Measurements from ENCODE around the gene LMBRD1.
A peak's percentile ranks its signal among the peaks of the same experiment; 100 is the strongest.

The LMBRD1 gene

DNA sequence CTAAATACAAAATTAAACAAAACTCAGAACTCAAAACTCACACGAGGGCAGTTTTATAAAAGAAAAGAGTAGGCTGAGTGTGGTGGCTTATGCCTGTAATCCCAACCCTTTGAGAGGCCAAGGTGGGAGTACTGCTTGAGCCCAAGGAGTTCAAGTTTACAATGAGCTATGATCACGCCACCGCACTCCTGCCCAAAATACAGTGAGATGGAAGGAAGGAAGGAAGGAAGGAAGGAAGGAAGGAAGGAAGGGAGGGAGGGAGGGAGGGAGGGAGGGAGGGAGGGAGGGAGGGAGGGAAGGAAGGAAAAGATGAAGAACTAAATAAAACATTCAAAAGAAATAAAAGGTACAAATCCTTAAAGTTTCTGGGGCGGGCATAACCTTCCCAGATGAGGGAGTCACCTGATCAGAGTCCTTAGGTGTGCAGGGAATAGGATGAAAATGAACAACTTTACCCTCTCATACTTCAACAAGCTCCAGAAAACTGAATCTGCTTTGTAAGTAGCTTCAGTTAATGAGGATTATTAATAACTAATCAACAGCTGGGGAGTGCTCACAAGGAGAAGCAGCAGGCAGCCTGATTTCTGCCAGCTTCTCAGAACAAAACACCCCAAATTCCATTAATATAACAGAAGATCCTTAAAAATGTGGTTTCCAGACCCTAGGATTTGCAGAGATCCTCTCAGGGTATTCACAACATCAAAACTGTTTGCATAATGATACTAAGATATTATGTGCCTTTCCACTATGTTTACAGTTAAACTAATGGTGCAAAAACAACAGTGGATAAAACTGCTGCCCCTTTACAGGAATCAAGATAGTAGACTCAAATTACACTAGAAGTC is 21.8 kb downstream of the LMBRD1 start:
- DNase-seq (no peak), ATAC-seq (ENCODE audit: insufficient read depth, low read depth) (no peak)
- Histone ChIP-seq H3K4me3 (ENCODE audit: low read depth in 1 of 2, low read length in 2 of 2) (no peak overlapping the region), H3K27ac (ENCODE audit: low read length) (no peak overlapping the region), H3K9me3 (ENCODE audit: insufficient read depth, low read length, severe bottlenecking) (no peaks in the 10 kb centered on the region), H3K4me2 (ENCODE audit: insufficient read depth, low read length) (no peak overlapping the region), H3K36me3 (ENCODE audit: insufficient read depth, low read length) (peaks cover 16% of the 10 kb centered on the region; the same call in 1 of the 2 replicates), H2AFZ (ENCODE audit: low read depth, low read length) (no peak overlapping the region), H3K27me3 (ENCODE audit: insufficient read depth, low read length, poor library complexity) (no peaks in the 10 kb centered on the region), H3K4me1 (ENCODE audit: insufficient read depth, low read length) (no peaks in the 10 kb centered on the region), H4K20me1 (ENCODE audit: insufficient read depth, low read length) (no peaks in the 10 kb centered on the region), H3K9ac (ENCODE audit: low read depth, low read length) (no peak overlapping the region), H3K79me2 (ENCODE audit: insufficient read depth, low read length) (peaks cover 5% of the 10 kb centered on the region)
- TF ChIP-seq, protein P1, sequence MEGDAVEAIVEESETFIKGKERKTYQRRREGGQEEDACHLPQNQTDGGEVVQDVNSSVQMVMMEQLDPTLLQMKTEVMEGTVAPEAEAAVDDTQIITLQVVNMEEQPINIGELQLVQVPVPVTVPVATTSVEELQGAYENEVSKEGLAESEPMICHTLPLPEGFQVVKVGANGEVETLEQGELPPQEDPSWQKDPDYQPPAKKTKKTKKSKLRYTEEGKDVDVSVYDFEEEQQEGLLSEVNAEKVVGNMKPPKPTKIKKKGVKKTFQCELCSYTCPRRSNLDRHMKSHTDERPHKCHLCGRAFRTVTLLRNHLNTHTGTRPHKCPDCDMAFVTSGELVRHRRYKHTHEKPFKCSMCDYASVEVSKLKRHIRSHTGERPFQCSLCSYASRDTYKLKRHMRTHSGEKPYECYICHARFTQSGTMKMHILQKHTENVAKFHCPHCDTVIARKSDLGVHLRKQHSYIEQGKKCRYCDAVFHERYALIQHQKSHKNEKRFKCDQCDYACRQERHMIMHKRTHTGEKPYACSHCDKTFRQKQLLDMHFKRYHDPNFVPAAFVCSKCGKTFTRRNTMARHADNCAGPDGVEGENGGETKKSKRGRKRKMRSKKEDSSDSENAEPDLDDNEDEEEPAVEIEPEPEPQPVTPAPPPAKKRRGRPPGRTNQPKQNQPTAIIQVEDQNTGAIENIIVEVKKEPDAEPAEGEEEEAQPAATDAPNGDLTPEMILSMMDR (IDR thresholded peaks at IDR 0.05; ENCODE audit: borderline replicate concordance, extremely low read depth, low read length, poor library complexity, severe bottlenecking) = no peak
- no peak for TF ChIP-seq EZH2 (IDR thresholded peaks at IDR 0.05; ENCODE audit: borderline replicate concordance, low read depth, low read length, severe bottlenecking)

DNA sequence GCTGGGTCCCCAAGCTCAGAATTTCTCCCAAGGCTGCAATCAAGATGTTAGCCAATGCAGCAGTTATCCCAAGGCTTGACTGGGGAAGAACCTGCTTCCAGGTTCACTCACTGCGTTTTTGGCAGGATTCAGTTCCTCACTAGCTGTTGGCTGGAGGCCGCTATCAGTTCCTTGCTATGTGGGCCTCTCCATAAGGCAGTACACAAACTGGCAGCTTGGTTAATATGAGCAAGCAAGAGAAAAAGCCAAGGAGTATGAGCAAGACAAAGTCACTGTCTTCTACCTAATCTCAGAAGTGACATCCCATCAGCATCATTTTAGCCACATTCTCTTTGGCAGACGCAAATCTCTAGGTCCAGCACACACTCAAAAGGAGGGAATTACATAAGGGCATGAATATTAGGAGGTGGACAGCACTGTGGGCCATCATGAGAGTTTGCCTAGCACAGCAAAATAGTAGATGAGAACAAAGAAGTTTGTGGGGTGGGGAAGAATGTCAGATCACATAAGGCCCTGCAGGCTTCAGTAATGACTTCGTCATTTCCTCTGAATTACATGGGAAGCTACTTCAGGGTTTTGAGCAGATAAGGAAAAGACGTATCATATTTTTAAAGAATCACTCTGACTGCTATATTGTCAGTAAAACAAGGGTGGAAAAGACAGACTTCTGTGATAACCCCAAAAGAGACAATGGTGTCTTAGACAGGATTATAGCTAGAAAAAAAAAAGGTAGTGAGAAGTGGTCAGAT is 25.5 kb downstream of the LMBRD1 start:
- Histone ChIP-seq H3K4me3 (ENCODE audit: low read depth in 1 of 2, low read length in 2 of 2) (no peak overlapping the region), H3K36me3 (ENCODE audit: insufficient read depth, low read length) (peaks cover 13% of the 10 kb centered on the region; the same call in 1 of the 2 replicates), H3K4me2 (ENCODE audit: insufficient read depth, low read length) (no peak overlapping the region), H3K9me3 (ENCODE audit: insufficient read depth, low read length, severe bottlenecking) (no peaks in the 10 kb centered on the region), H3K4me1 (ENCODE audit: insufficient read depth, low read length) (no peaks in the 10 kb centered on the region), H4K20me1 (ENCODE audit: insufficient read depth, low read length) (no peaks in the 10 kb centered on the region), H3K9ac (ENCODE audit: low read depth, low read length) (no peak overlapping the region), H3K79me2 (ENCODE audit: insufficient read depth, low read length) (peaks cover 5% of the 10 kb centered on the region), H2AFZ (ENCODE audit: low read depth, low read length) (no peak overlapping the region), H3K27me3 (ENCODE audit: insufficient read depth, low read length, poor library complexity) (no peaks in the 10 kb centered on the region), H3K27ac (ENCODE audit: low read length) (no peak overlapping the region)
- TF ChIP-seq, protein P1 (IDR thresholded peaks at IDR 0.05; ENCODE audit: borderline replicate concordance, extremely low read depth, low read length, poor library complexity, severe bottlenecking) = no peak
- no peak for TF ChIP-seq EZH2 (IDR thresholded peaks at IDR 0.05; ENCODE audit: borderline replicate concordance, low read depth, low read length, severe bottlenecking)
- no peak for DNase-seq
- no peak for ATAC-seq (ENCODE audit: insufficient read depth, low read depth)

DNA sequence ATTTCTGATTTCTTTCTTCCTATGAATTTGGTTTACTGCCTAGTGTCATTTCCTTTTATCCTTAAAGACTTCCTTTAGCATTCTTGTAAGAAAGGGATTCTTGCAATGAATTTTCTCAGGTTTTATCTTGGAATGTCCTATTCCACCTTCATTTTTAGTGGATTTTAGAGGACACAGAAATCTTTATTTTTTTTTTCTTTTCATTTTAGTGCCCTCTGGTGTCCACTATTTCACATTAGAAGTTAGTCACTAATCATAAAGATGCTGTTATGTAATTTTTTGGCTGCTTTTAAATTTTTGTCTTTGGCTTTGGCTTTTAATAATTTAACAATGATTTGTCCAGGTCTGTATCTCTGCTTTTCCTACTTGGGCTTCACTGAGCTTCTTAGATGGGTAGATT is 28.1 kb downstream of the LMBRD1 start:
- Histone ChIP-seq H3K36me3 (ENCODE audit: insufficient read depth, low read length) (peaks cover 9% of the 10 kb centered on the region; the same call in 1 of the 2 replicates), H2AFZ (ENCODE audit: low read depth, low read length) (no peak overlapping the region), H3K79me2 (ENCODE audit: insufficient read depth, low read length) (peaks cover 5% of the 10 kb centered on the region), H3K27ac (ENCODE audit: low read length) (no peak overlapping the region), H3K27me3 (ENCODE audit: insufficient read depth, low read length, poor library complexity) (no peaks in the 10 kb centered on the region), H3K9me3 (ENCODE audit: insufficient read depth, low read length, severe bottlenecking) (no peaks in the 10 kb centered on the region), H4K20me1 (ENCODE audit: insufficient read depth, low read length) (0 out of 2 replicates have a peak, but pooled peaks cover 2% of the 10 kb centered on the region), H3K4me3 (ENCODE audit: low read depth in 1 of 2, low read length in 2 of 2) (no peak overlapping the region), H3K4me1 (ENCODE audit: insufficient read depth, low read length) (no peaks in the 10 kb centered on the region), H3K9ac (ENCODE audit: low read depth, low read length) (no peak overlapping the region), H3K4me2 (ENCODE audit: insufficient read depth, low read length) (no peak overlapping the region)
- TF ChIP-seq, protein P1 (IDR thresholded peaks at IDR 0.05; ENCODE audit: borderline replicate concordance, extremely low read depth, low read length, poor library complexity, severe bottlenecking) = peak; percentile 18
- no peak for TF ChIP-seq EZH2 (IDR thresholded peaks at IDR 0.05; ENCODE audit: borderline replicate concordance, low read depth, low read length, severe bottlenecking)
- no peak for ATAC-seq (ENCODE audit: insufficient read depth, low read depth)
- DNase-seq = no peak
